Forelimb muscle (tissue), 1 donor: ENCODE measurements around the gene ANGPTL2. TPM values are rescaled to one million over a fixed set of nuclear protein-coding genes. Genes with fewer than 3 reads are reported as not detected.
"Not testable (repeated sequence)": the region's sequence is repeated elsewhere in the genome, so short reads cannot be mapped to it uniquely, and the experiment has no call there.

Experiments used
- DNase-seq: peaks from one replicate; pipeline ENCODE4 v3.0.0-alpha.2; 2013; ENCODE audit warnings: low read depth
- polyA plus RNA-seq: library from polyadenylated mRNA; unstranded; fragments of 120-200 nt; gene quantifications from one replicate; pipeline ENCODE4 v1.2.1, GENCODE V29; 2013; ENCODE audit not compliant: insufficient read length

ANGPTL2 gene
- polyA plus RNA-seq, 1 donor: 63.6 TPM

DNA sequence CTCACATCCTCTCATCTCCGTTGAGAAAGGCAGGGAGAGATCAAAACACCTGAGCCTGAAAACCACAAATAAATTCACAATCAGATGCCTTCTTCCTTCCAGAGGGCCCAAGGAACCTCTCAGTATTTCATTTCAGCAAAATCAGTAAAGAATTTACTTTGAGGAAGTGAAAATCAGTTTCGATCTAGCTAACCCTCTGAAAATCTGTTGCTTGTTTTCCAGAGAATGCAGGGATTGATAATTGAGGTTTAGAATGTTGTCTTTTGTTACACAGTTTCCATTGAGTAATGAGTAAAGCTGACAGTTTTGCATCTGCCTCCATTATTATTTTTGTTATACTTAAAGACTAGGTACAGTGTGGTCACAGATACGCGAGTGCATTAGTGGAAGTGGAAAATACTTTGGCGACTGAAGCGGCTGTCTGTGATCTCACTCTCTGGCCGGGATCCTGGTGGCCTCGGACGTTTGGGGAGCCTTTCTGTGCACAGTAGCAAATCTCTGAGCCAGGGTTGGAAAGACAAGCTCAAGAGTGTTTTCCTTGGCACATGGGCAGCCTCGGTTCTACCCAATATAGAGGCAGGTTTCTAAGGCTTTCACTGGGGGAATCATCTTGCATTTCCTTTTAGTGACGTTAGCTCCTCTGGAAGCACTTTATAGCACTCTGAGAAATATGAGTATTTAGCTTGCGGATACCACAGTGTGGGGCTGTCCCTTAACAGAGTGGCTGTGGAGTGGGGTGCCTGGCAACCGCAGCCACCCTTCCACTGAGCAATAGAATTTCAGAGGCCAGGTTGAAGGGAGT lies 32.2 kb upstream of the ANGPTL2 start:
- DNase-seq: peak; percentile 60

DNA sequence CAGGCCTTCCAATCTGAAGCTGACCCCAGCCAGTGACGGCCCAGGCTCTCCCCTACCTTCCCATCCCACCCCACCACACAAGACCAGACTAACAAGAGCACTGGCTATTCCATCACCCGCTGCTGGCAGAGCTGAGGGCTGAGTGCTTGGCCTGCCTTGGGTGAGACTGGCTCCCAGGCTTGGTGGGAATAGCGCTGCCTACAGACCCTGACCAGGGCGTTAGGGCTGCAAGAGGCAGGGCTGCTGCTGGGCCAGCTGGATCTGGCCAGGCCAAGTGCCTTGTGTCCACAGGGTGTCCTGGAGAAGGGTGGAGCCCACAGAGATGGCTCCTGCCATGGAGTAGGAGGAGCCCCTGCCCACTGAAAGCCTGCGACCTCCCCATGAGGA lies 31.6 kb upstream of the ANGPTL2 start:
- DNase-seq: no peak

GRCh38 chr9:127153501-127153900 lies 31.1 kb upstream of the ANGPTL2 start:
- DNase-seq: no peak

GRCh38 chr9:127149463-127150390 lies 27.3 kb upstream of the ANGPTL2 start:
- no peak for DNase-seq

GRCh38 chr9:127149010-127149409 lies 26.6 kb upstream of the ANGPTL2 start:
- no peak for DNase-seq

- no peak for DNase-seq
Measured at GRCh38 chr9:127148014-127148413, 25.6 kb upstream of the ANGPTL2 start.

- DNase-seq: no peak
Measured at GRCh38 chr9:127147251-127147650, 24.8 kb upstream of the ANGPTL2 start.

DNA sequence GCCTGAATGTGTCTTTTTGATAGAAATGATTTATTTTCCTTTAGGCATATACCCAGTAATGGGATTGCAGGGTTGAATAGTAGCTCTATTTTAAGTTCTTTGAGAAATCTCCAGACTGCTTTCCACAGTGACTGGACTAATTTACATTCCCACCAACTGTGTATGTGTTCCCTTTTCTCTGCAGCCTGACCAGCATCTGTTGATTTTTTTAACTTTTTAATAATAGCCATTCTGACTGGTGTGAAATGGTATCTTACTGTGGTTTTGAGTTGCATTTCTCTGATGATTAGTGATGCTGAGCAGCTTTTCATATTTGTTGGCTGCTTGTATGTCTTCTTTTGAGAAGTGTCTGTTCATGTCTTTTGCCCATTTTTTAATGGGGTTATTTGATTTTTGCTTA lies 24.4 kb upstream of the ANGPTL2 start:
- not testable (repeated sequence) for DNase-seq

- no peak for DNase-seq
Measured at GRCh38 chr9:127144670-127145445, 22.4 kb upstream of the ANGPTL2 start.

DNA sequence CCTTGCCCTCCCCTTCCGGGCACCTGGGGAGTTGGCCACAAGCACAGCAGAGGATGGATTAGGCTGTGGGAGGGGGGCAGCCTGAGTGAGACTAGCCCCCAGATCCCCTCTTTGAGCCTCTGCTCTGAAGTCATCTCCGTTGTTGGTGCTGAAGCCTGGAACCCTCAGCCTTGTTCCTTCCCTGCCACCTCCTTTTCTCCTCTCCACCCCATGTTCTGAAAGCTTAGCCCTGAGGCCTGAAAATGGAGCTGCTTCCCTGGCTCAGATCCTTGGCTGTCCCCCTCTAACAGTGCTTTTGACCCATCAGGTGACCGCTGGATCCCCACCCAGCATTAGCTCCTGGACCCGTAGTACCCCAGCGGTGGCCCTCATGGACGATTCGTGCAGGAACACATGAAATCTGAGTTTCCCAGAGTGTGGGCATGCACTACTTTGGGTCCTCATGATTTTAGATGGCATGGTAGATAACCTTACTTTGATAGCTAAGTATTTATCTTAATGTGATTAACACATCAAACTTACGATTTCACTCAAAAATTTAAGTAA lies 21.6 kb upstream of the ANGPTL2 start:
- no peak for DNase-seq

GRCh38 chr9:127142931-127143464 lies 20.6 kb upstream of the ANGPTL2 start:
- no peak for DNase-seq

GRCh38 chr9:127142291-127142690 lies 19.9 kb upstream of the ANGPTL2 start:
- no peak for DNase-seq

DNA sequence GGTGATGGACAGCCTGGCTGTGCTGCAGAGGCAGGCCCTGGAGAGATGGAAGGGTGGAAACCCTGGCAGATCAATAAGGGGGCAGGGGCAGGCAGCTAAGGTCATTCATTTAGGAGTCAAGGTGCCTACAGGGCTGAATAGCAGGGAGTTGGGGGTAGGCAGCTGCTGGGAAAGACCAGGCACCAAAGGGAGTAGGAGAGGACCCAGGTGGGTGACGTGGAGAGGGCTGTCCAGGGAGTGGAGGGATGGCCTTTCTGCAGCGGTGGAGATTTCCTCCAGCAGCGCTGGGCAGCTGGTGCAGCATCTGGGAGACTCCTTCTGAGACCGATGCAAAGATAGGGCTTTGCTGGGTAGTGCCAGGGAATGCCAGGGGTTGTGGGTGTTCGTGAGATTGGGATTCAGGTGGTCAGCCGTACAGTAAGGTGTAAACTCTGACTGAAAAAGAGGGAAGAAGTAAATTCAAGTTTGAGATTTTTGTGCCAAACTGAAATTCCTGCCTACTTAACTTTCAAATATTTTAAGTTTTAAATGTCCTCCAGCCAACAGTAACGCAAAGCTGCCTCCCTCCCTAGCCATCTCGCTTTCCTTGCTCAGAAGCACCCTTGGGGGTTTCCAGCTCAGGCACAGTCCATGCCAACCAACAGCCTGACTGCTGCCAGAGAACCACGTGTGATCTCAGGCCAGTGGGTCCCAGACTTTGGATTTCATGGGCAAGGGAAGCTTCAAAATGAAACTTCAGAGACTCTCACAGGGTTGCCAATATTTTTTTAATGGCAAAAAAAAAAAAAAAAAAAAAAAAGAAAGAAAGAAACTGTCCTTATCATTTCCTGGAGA lies 18.6 kb upstream of the ANGPTL2 start:
- no peak for DNase-seq

DNA sequence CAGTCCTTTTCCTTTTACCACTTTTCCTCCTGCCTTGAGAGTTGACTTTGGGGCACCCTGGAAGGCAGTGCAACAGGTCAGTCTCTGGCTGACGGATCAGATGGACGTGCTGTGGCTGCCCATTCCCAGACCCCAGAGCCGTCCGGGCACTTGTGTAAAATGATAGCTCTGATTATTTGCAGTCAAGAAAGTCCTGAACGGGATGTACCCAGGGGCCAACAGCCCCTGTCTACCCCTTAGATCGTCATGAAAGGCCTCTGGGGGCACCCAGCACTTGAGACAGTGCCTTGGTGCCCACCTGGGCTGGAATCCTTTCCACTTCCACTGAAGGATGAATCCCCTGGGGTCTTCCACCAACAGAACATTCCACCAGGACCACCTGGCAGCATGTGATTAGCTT lies 17.7 kb upstream of the ANGPTL2 start:
- DNase-seq: no peak

GRCh38 chr9:127139775-127140174 lies 17.3 kb upstream of the ANGPTL2 start:
- no peak for DNase-seq

GRCh38 chr9:127139071-127139731 lies 16.8 kb upstream of the ANGPTL2 start:
- no peak for DNase-seq

- DNase-seq: no peak
Measured at GRCh38 chr9:127138444-127138843, 16.0 kb upstream of the ANGPTL2 start.

- DNase-seq: no peak
Measured at GRCh38 chr9:127137640-127138360, 15.4 kb upstream of the ANGPTL2 start.
